MM.1S (cell line): ENCODE measurements around the gene USP38.

Experiments
- DNase-seq: peaks from one replicate; pipeline ENCODE4 v3.0.0-alpha.2; 2015
- H2AFZ ChIP-seq: fragments of 300-600 bp; sonication (generic); 2 replicates; pipeline ENCODE4 v1.6.0; 2016; ENCODE audit warnings: antibody characterized with exemption, low read length
- H3F3A ChIP-seq: fragments of 300-600 bp; sonication (generic); 2 replicates; pipeline ENCODE4 v1.6.1; 2016; ENCODE audit warnings: mild to moderate bottlenecking, antibody characterized with exemption, low read length, moderate library complexity, mixed read lengths; ENCODE audit not compliant: insufficient read depth
- H3K27ac ChIP-seq: fragments of 300-600 bp; sonication (generic); 2 replicates; pipeline ENCODE4 v1.5.1; 2016; ENCODE audit warnings: mild to moderate bottlenecking, low read length
- H3K27me3 ChIP-seq: fragments of 300-600 bp; sonication (generic); replicated peaks from 2 replicates; pipeline ENCODE4 v1.6.0; 2016; ENCODE audit warnings: low read length; ENCODE audit not compliant: insufficient read depth
- H3K36me3 ChIP-seq: fragments of 300-600 bp; sonication (generic); replicated peaks from 2 replicates; pipeline ENCODE4 v1.6.1; 2016; ENCODE audit warnings: mild to moderate bottlenecking, low read length, mixed read lengths; ENCODE audit not compliant: insufficient read depth
- H3K4me1 ChIP-seq: fragments of 300-600 bp; sonication (generic); 2 replicates; pipeline ENCODE4 v1.6.1; 2016; ENCODE audit warnings: low read length, mixed read lengths
- H3K4me2 ChIP-seq: fragments of 300-600 bp; sonication (generic); 2 replicates; pipeline ENCODE4 v1.6.0; 2016; ENCODE audit warnings: low read depth, low read length
- H3K4me3 ChIP-seq: fragments of 300-600 bp; sonication (generic); 2 replicates; pipeline ENCODE4 v1.5.1; 2016; ENCODE audit warnings: low read length, mixed read lengths
- H3K79me2 ChIP-seq: fragments of 300-600 bp; sonication (generic); 2 replicates; pipeline ENCODE4 v1.6.1; 2016; ENCODE audit warnings: mixed run types, low read length, mixed read lengths
- H3K9ac ChIP-seq: fragments of 300-600 bp; sonication (generic); 2 replicates; pipeline ENCODE4 v1.6.1; 2016; ENCODE audit warnings: low read length, mixed read lengths
- H3K9me2 ChIP-seq: fragments of 300-600 bp; sonication (generic); replicated peaks from 2 replicates; pipeline ENCODE4 v1.6.1; 2016; ENCODE audit warnings: mild to moderate bottlenecking, low read length, mixed read lengths; ENCODE audit not compliant: insufficient read depth
- H3K9me3 ChIP-seq: fragments of 300-600 bp; sonication (generic); replicated peaks from 2 replicates; pipeline ENCODE4 v1.6.1; 2016; ENCODE audit warnings: mild to moderate bottlenecking, low read length, mixed read lengths; ENCODE audit not compliant: insufficient read depth
- H4K20me1 ChIP-seq: fragments of 300-600 bp; sonication (generic); 2 replicates; pipeline ENCODE4 v1.6.1; 2016; ENCODE audit warnings: mild to moderate bottlenecking, low read length, moderate library complexity, mixed read lengths; ENCODE audit not compliant: insufficient read depth
- EZH2 ChIP-seq: fragments of 300-600 bp; sonication (generic); optimal IDR thresholded peaks from 2 replicates; pipeline ENCODE3; 2017; ENCODE audit warnings: low read depth, mild to moderate bottlenecking, antibody characterized with exemption, low read length, mixed read lengths
- EZH2phosphoT487 ChIP-seq: fragments of 300-600 bp; sonication (generic); IDR thresholded peaks from 2 replicates; pipeline ENCODE4 v1.6.1; 2018; ENCODE audit warnings: antibody characterized with exemption, low read length
- TF ChIP-seq, protein P1 (sequence below): fragments of 300-600 bp; sonication (generic); IDR thresholded peaks from 2 replicates; pipeline ENCODE4 v1.5.1; 2016; ENCODE audit warnings: antibody characterized with exemption, low read length, mixed read lengths

The USP38 gene

GRCh38 chr4:143270256-143270838, 85.6 kb downstream of the USP38 start:
- Histone ChIP-seq H2AFZ (no peak overlapping the region), H3K4me3 (no peak overlapping the region), H3K36me3 (no peaks in the 10 kb centered on the region), H4K20me1 (no peaks in the 10 kb centered on the region), H3K27me3 (no peaks in the 10 kb centered on the region), H3K4me1 (no peaks in the 10 kb centered on the region), H3K79me2 (no peaks in the 10 kb centered on the region), H3K4me2 (no peak overlapping the region), H3K9ac (no peak overlapping the region), H3F3A (no peaks in the 10 kb centered on the region), H3K9me2 (no peaks in the 10 kb centered on the region), H3K27ac (no peak overlapping the region), H3K9me3 (no peaks in the 10 kb centered on the region)
- no peak for DNase-seq
- TF ChIP-seq EZH2 (no peak), EZH2phosphoT487 (no peak)
- TF ChIP-seq, protein P1, sequence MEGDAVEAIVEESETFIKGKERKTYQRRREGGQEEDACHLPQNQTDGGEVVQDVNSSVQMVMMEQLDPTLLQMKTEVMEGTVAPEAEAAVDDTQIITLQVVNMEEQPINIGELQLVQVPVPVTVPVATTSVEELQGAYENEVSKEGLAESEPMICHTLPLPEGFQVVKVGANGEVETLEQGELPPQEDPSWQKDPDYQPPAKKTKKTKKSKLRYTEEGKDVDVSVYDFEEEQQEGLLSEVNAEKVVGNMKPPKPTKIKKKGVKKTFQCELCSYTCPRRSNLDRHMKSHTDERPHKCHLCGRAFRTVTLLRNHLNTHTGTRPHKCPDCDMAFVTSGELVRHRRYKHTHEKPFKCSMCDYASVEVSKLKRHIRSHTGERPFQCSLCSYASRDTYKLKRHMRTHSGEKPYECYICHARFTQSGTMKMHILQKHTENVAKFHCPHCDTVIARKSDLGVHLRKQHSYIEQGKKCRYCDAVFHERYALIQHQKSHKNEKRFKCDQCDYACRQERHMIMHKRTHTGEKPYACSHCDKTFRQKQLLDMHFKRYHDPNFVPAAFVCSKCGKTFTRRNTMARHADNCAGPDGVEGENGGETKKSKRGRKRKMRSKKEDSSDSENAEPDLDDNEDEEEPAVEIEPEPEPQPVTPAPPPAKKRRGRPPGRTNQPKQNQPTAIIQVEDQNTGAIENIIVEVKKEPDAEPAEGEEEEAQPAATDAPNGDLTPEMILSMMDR, result no peak
